ENCODE measurements around the gene NCOA5. TPM values are rescaled to one million over a fixed set of nuclear protein-coding genes. Genes with fewer than 3 reads are reported as not detected.
A peak's percentile ranks its signal among the peaks of the same experiment; 100 is the strongest.

Gene NCOA5
- total and polyA plus RNA-seq, 12 donors, result 7.6 to 22.5 (median 11.5) TPM

DNA sequence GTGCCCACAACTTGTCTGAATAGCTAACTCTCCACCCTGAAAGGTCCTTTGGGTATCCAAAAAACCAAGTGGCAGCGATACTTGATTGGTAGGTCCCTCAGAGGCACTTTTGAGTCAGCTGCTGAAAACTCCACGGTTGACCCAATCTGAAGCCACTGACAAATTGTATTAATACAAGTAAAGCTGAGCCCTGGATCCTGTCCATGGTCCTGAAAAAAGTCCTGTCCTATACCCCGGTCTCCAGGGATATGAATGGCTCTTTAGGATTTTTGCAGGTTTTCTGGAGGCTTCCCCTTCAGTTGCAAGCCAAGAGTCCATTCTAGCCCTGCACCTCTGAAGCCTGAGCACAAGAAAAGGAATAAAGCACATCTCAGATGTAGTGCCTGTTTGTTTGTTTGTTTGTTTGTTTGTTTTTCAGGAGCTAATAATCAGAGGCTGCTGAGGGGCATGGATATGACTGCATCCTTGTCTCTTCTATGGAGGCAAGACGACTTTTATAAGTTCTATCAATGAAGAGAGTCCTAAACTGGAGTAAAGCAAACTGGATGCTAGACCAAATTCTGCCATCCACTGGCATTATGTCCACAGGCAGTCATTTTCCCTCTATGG lies 62.4 kb downstream of the NCOA5 start:
- WGBS, 2 donors, result 9 to 10% methylated on average over 4 of the region's 4 CpGs
- H3K4me3 ChIP-seq, result no peak overlapping the region
- ATAC-seq (peak in 1 of 8 donors; percentile 34), DNase-seq (peak in 1 of 2 donors; percentile 30)
- H3K4me1 ChIP-seq, result peaks cover 0 to 13% (median 9%) of the 10 kb centered on the region in 9 donors
- intact Hi-C loops (cut with DNase I), result loop anchor here in 8 of 10 donors (5.0 to 10.0 kb wide), 4 partner anchors 57 to 327 kb away; partner anchors contain the start of gene NCOA5 (in 1 of the 8)
- peaks cover 36 to 100% (median 97%) of the 10 kb centered on the region in 7 donors for H3K27me3 ChIP-seq
- no peaks in the 10 kb centered on the region for H3K36me3 ChIP-seq
- TF ChIP-seq, protein P1, sequence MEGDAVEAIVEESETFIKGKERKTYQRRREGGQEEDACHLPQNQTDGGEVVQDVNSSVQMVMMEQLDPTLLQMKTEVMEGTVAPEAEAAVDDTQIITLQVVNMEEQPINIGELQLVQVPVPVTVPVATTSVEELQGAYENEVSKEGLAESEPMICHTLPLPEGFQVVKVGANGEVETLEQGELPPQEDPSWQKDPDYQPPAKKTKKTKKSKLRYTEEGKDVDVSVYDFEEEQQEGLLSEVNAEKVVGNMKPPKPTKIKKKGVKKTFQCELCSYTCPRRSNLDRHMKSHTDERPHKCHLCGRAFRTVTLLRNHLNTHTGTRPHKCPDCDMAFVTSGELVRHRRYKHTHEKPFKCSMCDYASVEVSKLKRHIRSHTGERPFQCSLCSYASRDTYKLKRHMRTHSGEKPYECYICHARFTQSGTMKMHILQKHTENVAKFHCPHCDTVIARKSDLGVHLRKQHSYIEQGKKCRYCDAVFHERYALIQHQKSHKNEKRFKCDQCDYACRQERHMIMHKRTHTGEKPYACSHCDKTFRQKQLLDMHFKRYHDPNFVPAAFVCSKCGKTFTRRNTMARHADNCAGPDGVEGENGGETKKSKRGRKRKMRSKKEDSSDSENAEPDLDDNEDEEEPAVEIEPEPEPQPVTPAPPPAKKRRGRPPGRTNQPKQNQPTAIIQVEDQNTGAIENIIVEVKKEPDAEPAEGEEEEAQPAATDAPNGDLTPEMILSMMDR (IDR thresholded peaks at IDR 0.05), result no peak
- H3K9me3 ChIP-seq, result no peaks in the 10 kb centered on the region
- H3K27ac ChIP-seq, result no peak overlapping the region

DNA sequence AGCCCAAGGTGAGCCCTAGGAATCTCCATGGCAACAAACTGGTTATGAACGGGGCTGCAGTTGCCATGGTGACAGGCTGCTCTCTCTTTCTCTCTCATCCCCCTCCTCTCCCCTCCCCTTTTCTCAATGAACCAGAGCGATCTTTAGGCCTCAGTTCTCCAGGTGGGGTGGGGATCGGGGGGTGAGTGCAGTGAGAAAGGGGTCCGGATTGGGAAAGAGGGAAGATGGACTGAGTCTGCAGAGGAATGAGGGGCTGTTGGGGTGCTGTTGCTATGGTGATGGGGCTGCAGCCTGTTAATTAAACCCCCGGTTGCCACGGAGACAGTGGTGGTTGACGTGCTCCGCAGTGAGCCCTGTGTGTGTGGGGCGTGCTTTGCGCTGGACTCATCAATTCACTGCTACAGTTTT lies 64.4 kb downstream of the NCOA5 start:
- no peak overlapping the region for H3K27ac ChIP-seq
- H3K27me3 ChIP-seq, result peaks cover 32 to 100% (median 97%) of the 10 kb centered on the region in 7 donors
- 48 to 54% methylated on average over 10 of the region's 10 CpGs for WGBS, 2 donors
- DNase-seq (no peak), ATAC-seq (no peak)
- no peaks in the 10 kb centered on the region for H3K36me3 ChIP-seq
- TF ChIP-seq, protein P1 (IDR thresholded peaks at IDR 0.05), result no peak
- H3K9me3 ChIP-seq, result no peaks in the 10 kb centered on the region
- intact Hi-C loops (cut with DNase I), result loop anchor here in 8 of 10 donors (5.0 to 10.0 kb wide), 4 partner anchors 59 to 329 kb away; partner anchors contain the start of gene NCOA5 (in 1 of the 8)
- peaks cover 0 to 20% (median 9%) of the 10 kb centered on the region in 9 donors for H3K4me1 ChIP-seq
- no peak overlapping the region for H3K4me3 ChIP-seq

GRCh38 chr20:46023999-46024398 lies 65.8 kb downstream of the NCOA5 start:
- Histone ChIP-seq H3K36me3 (no peaks in the 10 kb centered on the region), H3K27me3 (peaks cover 21 to 100% (median 97%) of the 10 kb centered on the region in 7 donors), H3K27ac (no peak overlapping the region), H3K4me3 (no peak overlapping the region), H3K4me1 (peaks cover 0 to 20% (median 9%) of the 10 kb centered on the region in 9 donors), H3K9me3 (no peaks in the 10 kb centered on the region)
- ATAC-seq (no peak), DNase-seq (no peak)
- WGBS, 2 donors, result 65 to 67% methylated on average over 4 of the region's 4 CpGs
- TF ChIP-seq, protein P1 (IDR thresholded peaks at IDR 0.05), result no peak
- intact Hi-C loops (cut with DNase I), result loop anchor here in 9 of 10 donors (2.0 to 10.0 kb wide), 5 partner anchors 61 to 331 kb away; partner anchors contain the start of gene NCOA5 (in 2 of the 9)

- H3K4me1 ChIP-seq, result peaks cover 0 to 20% (median 9%) of the 10 kb centered on the region in 9 donors
- H3K27me3 ChIP-seq, result peaks cover 14 to 100% (median 96%) of the 10 kb centered on the region in 7 donors
- H3K4me3 ChIP-seq, result no peak overlapping the region
- TF ChIP-seq, protein P1 (IDR thresholded peaks at IDR 0.05), result peak in 2 of 9 donors; percentile 1 to 7
- intact Hi-C loops (cut with DNase I), result loop anchor here in 9 of 10 donors (2.0 to 10.0 kb wide), 5 partner anchors 62 to 332 kb away; partner anchors contain the start of gene NCOA5 (in 2 of the 9)
- no peak for DNase-seq
- H3K27ac ChIP-seq, result no peak overlapping the region
- no peak for ATAC-seq
- H3K36me3 ChIP-seq, result no peaks in the 10 kb centered on the region
- H3K9me3 ChIP-seq, result no peaks in the 10 kb centered on the region
- WGBS, 2 donors, result 37 to 38% methylated on average over 8 of the region's 8 CpGs
Observed at GRCh38 chr20:46023148-46023484, 66.6 kb downstream of the NCOA5 start.
